NCI-H1417 (cell line): ENCODE measurements around the gene VCP.
A peak's percentile ranks its signal among the peaks of the same experiment; 100 is the strongest.

Experiments used
- DNase-seq, 3 experiments: peaks; one replicate each; lab custom pipeline; 2025; lab: John Stamatoyannopoulos, UW

VCP gene

DNA sequence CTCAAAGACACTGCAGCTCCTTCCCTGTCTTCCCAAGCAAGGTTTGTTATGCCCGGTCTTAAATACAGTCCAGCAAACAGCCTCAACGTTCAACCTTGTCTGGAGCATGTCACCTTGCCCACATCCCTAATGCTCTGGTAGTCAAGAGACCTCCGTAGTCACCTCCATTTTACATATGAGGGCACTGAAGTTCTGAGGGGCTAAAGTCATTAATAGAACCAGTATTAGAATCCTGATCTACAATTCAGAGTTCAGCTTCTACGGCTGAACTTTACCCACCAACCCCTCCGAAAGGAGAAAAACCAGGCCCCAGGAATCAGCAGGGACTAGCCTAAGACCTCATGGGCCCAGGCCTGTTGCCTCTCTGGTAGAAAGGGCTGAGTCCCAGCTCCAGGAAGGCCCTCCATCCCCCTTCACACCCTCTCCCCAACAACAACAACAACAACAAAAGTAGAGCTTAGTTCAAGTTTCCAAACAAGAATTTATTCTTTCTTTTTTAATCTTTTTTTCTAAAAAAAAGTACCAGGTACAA lies 31.3 kb upstream of the VCP start:
- no peak for DNase-seq

DNA sequence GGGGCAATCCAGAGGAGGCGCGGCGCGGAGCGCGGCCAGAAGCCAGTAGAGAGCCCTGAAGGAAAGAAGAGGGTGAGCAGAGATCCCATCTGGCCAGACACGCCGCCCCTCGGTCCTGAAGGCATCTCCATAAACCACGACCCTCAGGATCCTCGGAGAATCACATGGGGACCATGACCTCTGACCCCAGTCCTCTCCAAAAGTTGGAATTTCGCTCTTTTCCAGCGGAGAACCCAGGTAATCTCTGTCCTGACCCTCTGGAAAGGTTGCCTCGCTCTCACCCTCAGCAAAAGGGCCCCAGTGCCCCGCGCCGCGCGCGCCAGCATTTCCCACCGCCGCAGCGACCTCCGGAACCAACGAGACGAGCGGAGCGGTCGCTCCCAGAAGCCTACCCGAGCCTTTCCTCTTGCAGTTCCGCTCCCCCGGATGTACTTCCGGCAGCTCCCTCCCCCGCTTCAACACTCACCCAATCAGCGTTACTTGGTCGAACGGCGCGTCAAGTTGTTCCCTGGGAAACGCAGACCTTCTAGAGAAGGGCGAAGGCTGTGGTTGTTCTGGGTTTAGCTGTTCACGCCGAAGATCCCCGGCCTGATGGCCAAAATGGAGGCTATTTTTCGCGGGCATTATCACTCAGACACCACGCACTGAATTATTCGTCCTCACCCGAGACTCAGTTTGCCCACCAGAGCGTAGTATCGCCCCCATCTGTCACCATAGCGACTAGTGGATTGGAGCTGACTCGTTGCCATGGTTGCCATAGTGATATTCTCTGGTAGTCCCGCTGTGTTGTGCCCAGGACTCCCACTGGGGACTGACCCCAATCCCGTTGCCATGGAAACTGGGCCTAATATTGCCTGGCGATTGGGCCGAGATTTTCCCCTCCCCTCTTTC lies 30.6 kb upstream of the VCP start, which contains the start of gene STOML2:
Gene STOML2 (minus strand): TSS at position 363 of the 891 bp plus-strand sequence. CDS start 37 bp downstream, at position 326.
- peak; percentile 89 to 95 (median 90) for DNase-seq

DNA sequence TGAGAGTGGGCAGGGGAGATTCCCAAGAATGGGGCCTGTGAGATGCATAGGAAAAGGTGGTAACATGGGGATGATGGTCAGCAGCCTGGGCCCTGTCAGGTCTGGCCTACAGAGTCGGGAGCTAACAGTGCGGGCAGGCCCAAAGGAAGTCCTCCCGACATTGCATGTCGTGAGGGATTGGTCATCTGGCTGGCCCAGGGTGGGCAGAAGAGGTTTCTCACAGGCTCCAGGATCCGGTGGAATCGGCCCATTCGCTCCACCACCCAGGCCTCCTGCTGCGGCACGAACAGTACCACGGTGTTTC lies 30.0 kb upstream of the VCP start:
- no peak for DNase-seq

DNA sequence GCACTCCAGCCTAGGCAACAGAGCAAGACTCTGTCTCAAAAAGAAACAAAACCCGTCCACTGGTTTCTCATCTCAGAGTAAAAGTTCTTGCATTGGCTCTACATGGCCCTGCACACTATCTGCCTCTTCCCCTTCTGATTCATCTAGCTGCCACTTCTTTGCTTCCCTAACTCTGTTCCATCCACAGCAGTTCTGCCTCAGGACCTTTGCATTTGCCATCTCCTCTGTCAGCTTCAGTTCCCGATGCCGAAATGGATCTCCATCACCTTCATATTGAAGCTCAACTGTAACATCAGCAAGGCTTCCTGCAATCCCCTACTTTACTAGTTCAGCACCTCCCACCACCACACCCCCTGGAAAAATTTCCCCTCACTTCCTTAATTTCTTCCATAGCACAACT lies 25.1 kb upstream of the VCP start:
- no peak for DNase-seq

DNA sequence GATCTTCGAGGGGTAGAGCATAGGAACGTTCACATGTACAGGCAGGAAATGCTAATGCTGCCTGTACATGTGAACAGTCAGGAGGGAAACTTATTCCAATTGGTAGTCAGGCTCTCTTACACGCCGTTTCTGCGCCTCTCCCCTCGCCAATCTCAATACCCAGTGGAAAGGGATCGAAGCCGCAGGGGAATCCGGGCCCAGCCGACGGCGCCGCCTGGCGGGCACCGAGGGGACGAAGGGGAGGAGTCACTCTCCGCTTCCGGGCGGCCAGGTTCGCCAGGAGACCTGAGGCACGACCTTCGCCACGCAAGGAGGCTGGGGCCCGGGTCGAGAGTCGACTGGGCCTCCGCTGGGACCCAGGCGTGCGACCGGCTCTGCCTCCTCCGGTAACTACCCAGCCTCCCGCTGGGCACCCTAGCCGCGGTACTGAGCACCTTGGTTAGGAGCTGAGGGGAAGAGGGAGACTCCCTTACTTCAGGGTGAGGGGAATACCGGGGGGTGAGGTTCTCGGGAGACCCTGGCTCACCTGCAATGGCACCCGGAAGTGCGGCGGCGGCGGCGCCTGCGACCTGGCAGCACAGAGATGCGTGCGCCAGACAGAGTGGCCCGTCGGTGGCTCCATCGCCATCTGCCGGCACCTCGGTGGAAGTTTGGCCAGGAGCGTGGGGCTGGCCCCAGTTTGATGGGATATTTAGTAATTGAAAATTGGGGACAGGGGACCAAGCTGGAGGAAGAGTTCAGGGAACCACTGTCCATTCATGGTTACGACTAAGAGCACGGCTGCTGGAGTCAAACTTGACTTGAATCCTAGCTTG lies 23.8 kb upstream of the VCP start, which contains the start of gene PIGO:
Gene PIGO (minus strand): TSS at position 557 of the 815 bp plus-strand sequence. CDS start 1,026 bp downstream, outside the sequence.
- peak; percentile 73 to 91 (median 91) for DNase-seq

DNA sequence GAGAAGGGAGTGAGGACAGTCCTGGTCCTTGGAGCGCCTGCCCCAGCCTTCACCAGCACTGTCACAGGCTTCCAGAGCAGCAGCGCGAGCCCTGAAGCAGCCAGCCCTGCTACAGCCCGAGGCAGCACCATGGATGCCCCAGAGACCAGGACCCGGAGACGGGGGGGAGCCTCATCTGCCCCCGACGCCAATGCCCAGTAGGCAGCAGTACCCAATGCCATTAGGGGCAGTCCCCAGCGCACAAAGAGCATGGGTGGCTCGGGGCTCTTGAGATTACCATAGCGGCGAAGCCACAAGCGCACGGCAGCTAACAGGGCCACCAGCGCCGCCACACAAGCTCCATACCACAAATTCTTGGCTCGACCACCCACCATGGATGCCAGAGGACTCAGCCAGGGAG lies 19.1 kb upstream of the VCP start:
- no peak for DNase-seq

DNA sequence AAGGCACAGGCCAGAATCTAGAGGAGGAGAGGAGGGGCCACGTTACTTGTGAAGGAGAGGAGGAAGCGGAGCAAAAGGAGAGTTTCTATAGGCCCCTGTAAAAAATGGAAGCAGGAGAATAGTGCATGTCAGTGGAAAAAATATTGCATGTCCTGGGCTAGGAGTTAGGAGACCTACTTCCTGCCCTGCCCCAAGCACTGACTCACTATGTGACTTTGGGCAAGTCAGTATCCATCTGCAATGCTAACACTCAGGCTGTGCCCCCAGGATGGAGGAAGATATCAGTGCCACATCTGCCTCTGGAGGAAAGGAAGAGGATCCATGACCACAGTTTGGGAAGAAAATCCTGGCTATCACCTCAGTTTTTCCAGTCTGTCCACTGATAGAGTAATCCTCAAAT lies 17.0 kb upstream of the VCP start:
- no peak for DNase-seq

DNA sequence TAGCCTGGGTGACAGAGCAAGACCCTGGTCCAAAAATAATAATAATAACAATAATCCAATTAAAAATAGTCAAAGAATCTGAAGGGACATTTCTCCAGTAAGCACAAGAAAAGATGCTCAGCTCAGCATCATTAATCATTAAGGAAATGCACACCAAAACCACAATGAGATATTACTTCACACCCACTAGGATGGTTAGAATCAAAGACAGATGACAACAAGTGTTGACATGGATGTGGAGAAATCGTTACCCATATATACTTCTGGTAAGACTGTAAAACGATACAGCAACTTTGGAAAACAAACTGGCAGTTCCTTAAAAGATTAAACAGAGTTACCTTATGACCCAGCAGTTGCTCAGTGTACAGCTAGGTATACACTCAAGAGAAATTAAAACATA lies 12.7 kb upstream of the VCP start:
- DNase-seq, result no peak

DNA sequence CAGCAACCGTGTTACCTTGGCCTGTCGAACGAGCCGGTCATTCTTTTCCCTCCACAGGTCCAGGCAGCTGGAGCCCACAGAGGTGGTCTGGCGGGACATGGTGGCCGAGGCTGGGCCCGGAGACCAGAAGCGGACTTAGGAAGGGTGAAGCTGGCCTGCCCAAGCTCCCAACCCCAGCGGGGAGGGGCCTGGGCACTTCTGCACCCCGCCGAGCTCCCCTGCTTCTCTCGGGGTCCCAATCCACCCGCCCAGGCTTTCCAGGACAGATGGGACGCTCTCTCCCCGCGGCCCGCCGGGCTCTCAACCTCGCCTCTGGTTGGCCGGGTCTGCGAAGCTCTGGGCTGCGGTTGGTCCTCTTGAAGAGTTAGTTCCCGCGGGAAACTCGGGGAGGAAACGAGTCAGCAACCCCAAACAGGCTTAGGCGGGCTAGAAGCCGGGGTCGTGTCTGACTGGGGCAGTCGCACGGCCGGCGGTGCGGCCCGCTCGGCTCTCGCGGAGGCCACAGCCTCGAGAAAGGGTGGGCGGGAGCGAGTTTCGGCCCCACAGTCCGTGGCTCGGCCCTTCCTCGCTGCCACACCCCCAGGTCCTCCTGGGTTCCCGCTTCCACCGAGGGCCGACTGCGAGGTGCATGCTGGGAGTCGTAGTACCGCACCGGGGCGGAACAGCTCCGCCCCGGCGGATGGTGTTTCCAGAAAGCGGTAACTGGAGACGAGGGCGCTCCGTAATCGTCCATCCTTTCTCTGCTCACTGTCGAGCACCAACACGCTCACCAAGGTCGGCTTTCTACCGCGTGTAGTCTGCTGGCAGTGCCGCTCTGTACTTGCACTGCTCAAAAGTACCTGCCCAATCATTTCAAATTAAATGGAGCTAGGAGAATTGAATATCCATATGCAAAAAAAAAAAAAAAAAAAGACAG lies 7.3 kb upstream of the VCP start, which contains the start of gene FANCG:
Gene FANCG (minus strand): TSS at position 517 of the 916 bp plus-strand sequence. CDS start 418 bp downstream, at position 99.
- peak; percentile 89 to 93 (median 92) for DNase-seq

DNA sequence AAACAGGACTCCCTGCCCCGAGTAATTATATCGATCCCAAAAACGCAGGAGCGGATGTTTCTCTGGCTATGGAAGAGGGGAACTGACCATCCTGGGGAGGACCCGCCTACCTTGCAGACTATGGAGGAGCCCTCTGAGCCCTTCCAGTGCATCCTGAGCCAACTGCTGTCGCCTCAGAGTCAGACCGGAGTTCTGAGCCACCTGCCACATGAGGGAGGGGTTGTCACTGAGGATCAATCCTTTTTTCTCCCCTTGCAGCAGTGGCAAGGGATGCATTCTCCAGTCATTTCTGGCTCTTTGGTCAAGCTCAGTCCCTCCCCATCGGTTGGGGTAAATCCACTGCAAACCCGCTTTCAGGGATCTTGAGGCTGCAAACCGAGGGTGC lies 6.6 kb upstream of the VCP start:
- peak in 2 of 3 experiments; percentile 36 to 60 for DNase-seq

DNA sequence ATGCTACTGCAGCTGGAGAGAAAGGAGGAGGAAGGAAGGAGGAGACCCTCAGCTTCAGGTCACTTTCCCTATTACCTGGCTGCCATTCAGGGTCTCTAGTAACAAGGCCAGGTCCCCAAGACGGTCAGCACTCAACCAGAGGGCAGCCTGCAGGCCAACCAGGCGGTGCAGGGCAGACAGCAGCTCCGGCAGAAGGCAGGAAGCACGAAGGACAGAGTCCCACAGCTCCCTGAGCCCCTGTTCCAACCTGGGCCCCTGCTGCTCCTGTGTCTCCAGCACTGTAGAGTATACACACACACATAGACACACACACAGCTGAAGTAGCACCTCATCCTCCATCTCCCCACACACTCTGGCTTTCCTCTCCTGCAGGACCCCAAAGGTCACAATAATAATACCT lies 5.6 kb upstream of the VCP start:
- no peak for DNase-seq

DNA sequence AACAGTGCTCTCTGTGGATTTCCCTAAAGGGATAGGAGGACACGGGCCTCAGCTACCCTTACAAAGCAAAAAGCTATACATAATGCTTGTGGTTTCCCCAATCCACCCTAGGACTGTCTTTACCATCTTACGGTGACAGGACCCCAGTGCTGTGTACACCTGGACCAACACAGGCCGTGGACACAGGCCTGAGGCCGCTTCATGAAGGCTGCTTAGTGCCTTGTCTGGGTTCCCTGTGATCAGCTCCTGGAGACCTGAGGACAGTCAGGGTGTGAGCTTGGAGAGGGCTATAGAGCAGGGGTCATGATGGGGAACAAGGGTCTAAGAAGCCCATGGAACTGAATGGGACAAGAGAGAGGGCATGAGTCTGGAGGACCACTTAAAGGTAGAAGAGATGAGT lies 4.4 kb upstream of the VCP start:
- no peak for DNase-seq

DNA sequence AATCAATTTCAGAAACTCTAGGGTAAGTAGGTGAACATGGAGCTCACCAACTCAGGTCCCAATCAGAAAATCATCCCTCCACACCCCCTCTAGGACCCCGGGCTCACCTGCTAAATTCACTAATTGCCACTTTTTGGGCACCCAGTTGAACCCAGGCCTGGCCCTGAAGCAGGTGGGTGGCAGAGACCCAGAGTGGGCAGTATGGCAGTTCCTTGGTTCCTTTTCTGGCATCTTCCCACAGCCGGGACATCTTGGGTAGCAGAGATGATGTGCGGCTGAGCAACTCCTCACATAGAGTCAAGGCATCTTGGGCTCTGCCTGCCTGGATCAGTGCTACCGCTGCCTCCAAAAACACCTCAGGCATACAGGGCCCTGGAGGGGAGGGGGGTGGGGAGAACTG lies 2.9 kb upstream of the VCP start:
- DNase-seq, result no peak

DNA sequence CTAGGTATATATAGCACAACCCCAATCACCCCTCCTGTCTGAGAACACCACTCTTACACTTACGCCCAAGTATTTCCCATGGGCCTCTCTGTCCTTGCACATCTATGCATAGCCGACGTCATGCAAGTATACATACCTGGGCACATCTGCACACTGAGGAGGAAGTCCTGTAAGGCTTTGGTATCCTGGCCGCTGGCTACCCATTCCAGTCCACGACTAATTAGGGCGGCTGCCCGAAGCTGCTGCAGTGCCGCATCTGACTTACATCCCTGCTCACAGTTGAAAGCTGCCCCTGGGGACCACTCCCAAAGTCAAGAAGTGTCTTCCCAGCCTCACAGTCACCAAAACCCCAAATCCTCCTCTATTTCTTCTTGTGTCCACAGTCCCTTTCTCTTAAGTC lies 2.4 kb upstream of the VCP start:
- DNase-seq, result no peak

DNA sequence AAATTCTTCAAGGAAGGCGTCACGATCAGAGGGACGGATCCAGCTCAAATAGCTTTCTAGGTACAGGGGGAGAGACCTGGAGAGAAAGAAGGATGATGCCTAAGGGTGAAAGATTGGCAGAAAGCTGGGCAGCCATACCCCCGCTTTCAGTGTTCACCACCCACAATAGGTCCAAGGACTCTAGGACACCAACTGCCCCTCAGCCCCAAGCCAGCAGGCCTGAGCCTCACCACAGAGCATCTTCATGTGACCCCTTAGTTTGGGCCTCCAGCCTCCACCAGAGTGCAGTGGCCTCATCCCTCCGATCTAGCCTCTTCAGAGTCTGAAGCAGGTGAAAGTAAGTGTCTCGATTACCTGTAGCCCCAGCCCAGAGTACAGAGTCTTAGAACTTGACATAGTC lies 1.7 kb upstream of the VCP start:
- no peak for DNase-seq

DNA sequence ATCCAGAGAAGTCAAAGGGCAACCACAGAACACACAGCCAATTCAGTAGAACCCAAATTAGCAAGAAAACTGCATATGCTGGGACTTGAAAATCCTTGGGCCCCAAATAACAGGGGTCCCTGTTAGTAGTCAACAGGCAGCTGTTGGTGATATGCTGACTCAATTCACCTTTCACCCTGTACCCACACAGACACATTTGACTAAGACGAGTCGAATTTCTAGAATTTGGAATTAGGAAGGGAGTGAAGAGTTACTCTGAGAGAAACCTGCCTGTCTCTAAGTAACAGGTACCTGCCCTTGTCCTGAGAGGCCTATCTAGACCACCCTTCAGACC lies 821 bp upstream of the VCP start:
- DNase-seq, result no peak

DNA sequence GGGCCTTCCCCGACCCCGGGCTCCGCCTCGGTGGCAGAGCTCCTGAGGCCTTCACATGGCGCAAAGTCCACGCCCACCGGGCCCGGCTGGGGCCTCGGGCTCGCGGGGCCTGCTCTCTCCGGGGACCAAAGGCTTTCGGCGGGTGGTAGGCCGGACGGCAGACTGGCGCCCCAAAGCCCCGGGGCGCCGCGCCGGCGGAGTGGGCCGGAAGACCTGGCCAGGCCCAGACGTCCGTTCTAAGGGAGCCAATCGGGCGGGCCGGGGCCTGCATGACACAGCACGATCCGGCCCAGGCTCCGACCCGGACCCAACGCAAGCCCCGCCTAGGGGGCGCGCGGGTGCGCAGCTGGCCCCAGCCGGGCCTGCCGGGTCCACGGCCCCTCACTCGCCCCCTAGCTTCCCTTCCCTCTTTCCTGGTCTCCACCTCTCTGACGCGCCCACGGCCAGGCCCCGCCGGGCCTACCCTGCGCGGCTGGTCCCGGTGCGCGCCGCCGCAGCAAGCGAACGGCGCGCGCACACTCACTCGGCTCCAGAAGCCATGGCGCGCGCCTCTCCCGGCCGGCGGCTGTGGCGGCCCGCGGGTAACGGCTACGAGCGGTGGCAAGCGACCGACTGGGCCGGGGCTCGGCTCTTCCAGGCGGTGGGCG lies 488 bp downstream of the VCP start:
- peak; percentile 68 to 90 (median 86) for DNase-seq

DNA sequence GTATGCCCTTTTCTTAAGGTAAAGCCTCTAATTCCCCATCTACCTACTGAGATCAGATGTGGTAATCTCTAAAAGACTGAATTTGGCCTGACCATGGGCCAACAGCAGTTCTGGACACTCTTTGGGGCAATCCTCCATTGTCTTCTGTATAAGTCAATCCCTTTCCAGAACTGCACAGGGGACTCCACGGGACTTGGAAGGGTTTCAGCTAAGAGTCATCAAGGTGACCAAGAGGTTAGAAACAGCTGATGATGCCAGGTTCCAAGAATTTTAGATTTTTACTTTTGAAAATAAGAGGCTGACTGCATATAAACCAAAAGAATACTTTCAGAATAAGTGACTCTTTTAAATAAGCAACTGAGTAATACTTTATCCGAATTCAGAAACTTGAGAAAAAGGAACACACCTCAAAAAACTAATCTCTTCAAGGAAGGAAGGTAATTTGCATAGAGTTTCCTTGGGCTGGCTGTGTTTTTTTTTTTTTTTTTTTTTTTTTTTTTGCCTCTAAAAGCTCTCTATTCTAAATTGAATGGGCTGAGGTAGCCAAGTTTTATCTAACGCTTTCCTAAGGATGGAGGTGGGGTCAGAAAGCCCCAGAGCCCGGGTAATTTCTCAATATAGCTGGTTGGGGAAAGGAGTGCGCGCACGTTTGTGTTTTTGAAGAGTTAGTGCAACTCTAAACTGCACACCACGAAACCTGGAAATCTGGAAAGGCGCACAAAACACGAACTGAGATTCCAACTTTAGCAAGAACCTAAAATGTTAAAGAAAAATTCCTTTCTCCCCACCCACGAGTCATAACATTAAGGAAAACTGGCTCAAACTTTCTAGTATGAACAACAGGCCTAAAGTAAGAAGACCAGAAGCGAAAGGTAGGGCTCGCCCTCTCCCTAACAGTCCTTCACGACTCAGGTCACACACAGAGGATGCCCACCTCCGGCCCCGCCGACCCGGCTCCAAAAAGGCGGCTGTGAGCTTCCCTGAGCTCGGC lies 1.3 kb downstream of the VCP start:
- no peak for DNase-seq

DNA sequence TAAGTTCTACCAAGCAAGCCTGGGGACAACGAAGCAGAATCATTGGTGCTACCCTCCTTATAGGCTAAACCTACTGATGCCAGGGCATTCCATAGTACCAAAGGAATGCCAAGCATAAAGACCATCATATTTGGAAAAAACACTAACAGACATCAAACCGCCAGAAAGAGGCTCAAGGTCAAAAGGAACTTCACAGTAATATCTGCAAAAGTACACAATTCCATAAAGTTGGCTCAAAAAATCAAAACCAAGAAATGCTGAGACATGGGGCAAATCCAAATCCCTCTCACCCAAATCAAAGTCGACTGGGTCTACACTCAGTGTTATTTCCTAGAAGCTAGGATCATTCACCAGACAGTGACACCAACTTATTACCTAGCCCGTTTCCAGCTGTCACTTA lies 3.4 kb downstream of the VCP start:
- no peak for DNase-seq

DNA sequence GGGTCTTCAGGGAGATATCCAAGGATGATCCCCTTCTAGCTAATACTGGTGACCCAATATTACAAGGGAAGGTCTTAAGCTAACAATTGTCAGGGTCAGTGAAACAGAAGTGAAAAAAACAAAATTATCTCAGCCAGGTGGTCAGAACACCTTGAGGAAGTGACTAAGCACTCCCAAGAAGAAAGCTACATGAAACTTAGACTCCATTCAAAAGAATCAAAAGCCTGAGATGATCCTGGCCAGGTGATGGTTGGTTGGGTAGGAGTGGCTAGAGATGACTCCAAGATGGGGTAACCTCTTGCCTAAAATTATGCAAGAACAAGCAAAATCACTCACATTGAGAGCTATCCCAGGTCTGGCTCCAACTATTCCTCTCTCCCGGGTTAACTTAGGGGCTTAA lies 5.4 kb downstream of the VCP start:
- no peak for DNase-seq
